Measurements from ENCODE around the gene WDR53.

- TF ChIP-seq, protein P1, sequence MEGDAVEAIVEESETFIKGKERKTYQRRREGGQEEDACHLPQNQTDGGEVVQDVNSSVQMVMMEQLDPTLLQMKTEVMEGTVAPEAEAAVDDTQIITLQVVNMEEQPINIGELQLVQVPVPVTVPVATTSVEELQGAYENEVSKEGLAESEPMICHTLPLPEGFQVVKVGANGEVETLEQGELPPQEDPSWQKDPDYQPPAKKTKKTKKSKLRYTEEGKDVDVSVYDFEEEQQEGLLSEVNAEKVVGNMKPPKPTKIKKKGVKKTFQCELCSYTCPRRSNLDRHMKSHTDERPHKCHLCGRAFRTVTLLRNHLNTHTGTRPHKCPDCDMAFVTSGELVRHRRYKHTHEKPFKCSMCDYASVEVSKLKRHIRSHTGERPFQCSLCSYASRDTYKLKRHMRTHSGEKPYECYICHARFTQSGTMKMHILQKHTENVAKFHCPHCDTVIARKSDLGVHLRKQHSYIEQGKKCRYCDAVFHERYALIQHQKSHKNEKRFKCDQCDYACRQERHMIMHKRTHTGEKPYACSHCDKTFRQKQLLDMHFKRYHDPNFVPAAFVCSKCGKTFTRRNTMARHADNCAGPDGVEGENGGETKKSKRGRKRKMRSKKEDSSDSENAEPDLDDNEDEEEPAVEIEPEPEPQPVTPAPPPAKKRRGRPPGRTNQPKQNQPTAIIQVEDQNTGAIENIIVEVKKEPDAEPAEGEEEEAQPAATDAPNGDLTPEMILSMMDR (IDR thresholded peaks at IDR 0.05), result no peak
- no peak for TF ChIP-seq POLR2A (IDR thresholded peaks at IDR 0.05)
- no peak for TF ChIP-seq EP300 (IDR thresholded peaks at IDR 0.05)
- no peak for TF ChIP-seq POLR2AphosphoS5 (IDR thresholded peaks at IDR 0.05)
Measured at GRCh38 chr3:196552253-196552652, 16.1 kb downstream of the WDR53 start.

Data from suprapubic skin (tissue), 4 donors.